ENCODE results near the gene USP35. TPM values are rescaled to one million over a fixed set of nuclear protein-coding genes. Genes with fewer than 3 reads are reported as not detected.
A peak's percentile ranks its signal among the peaks of the same experiment; 100 is the strongest.

USP35 gene
- total RNA-seq = 10 to 100 TPM; 12.4 to 14.3 TPM
- 1 to 10 TPM in 1 of 2 donors, under 1 TPM in 1; 0.11 to 1.2 TPM for polyA plus RNA-seq

GRCh38 chr11:78188286-78189173 is at the start of gene USP35, which contains the start of gene KCTD21:
TSS of gene USP35 (plus strand) at chr11:78188919. CDS start at chr11:78196246, 7,327 bp downstream.
TSS of gene KCTD21 (minus strand) at chr11:78188626. CDS start at chr11:78174554, 14,072 bp downstream.
- peak; percentile 85 to 92 (median 87) for DNase-seq
- intact Hi-C loops (cut with micrococcal nuclease) = loop anchor here (1.0 to 5.0 kb wide), 6 partner anchors 14 to 368 kb away; partner anchors contain the start of genes AAMDC, ALG8, GAB2 and INTS4
- Mint-ChIP-seq H3K27ac (peak within 1 kb of the TSS; percentile 95 to 99 (median 98)), H3K9me3 (no peaks in the 10 kb centered on the region), H3K4me3 (peak within 1 kb of the TSS; percentile 98 to 99 (median 99)), H3K27me3 (no peaks in the 10 kb centered on the region), H3K36me3 (peaks cover 0 to 14% of the 10 kb centered on the region in 2 donors), H3K4me1 (peaks cover 33 to 63% (median 47%) of the 10 kb centered on the region in 4 donors)
- Histone ChIP-seq H3K36me3 (ENCODE audit: insufficient read depth, low read length) (no peaks in the 10 kb centered on the region), H3K27ac (ENCODE audit: low read depth, low read length) (peak within 1 kb of the TSS; percentile 85), H3K27me3 (ENCODE audit: insufficient read depth, low read length) (no peaks in the 10 kb centered on the region), H3K9me3 (ENCODE audit: control insufficient read depth in 1 of 2, low read length in 2 of 2) (no peaks in the 10 kb centered on the region), H3K4me1 (ENCODE audit: insufficient read depth, low read length) (peaks cover 39% of the 10 kb centered on the region), H3K4me3 (ENCODE audit: low read length in 2 of 2) (peak within 1 kb of the TSS; percentile 88 to 90)
- CTCF ChIA-PET (ENCODE audit: partially characterized antibody) = interaction anchor here (0.7 to 1.7 kb wide), 2 partner anchors 376 to 1057 kb away, joined by 4 to 5 read pairs; no protein-coding TSS in a partner anchor
- POLR2A ChIA-PET (ENCODE audit: partially characterized antibody) = interaction anchor here (1.0 to 4.3 kb wide), 9 partner anchors 11 to 386 kb away, joined by 3 to 53 read pairs (median 5); partner anchors contain the start of genes ALG8, INTS4, NARS2 and NDUFC2

GRCh38 chr11:78139422-78140391 is 49.0 kb upstream of the USP35 start, which contains the start of gene ALG8:
TSS of gene ALG8 (minus strand) at chr11:78139626. CDS start at chr11:78139588, 38 bp downstream.
- H3K9me3 Mint-ChIP-seq = no peaks in the 10 kb centered on the region
- H3K36me3 Mint-ChIP-seq = peaks cover 17 to 24% of the 10 kb centered on the region in 2 donors
- DNase-seq = peak; percentile 95 to 96 (median 96)
- H3K9me3 ChIP-seq (ENCODE audit: control insufficient read depth in 1 of 2, low read length in 2 of 2) = no peaks in the 10 kb centered on the region
- peak within 1 kb of the TSS; percentile 91 to 99 (median 95) for H3K4me3 Mint-ChIP-seq
- peak within 1 kb of the TSS; percentile 74 for H3K27ac ChIP-seq (ENCODE audit: low read depth, low read length)
- ChIA-PET POLR2A (ENCODE audit: partially characterized antibody) (interaction anchor here (0.7 to 2.9 kb wide), 12 partner anchors 9 to 435 kb away, joined by 3 to 29 read pairs (median 8); partner anchors contain the start of genes AAMDC, GAB2, INTS4 and KCTD21), CTCF (ENCODE audit: partially characterized antibody) (interaction anchor here (0.6 to 1.6 kb wide), 10 partner anchors 8 to 280 kb away, joined by 3 to 8 read pairs (median 4); partner anchors contain the start of gene INTS4)
- intact Hi-C loops (cut with micrococcal nuclease) = loop anchor here (1.0 to 2.0 kb wide), 6 partner anchors 49 to 435 kb away; partner anchors contain the start of genes GAB2, INTS4, KCTD21 and NARS2
- peak within 1 kb of the TSS; percentile 91 to 98 (median 95) for H3K27ac Mint-ChIP-seq
- peak within 1 kb of the TSS; percentile 87 to 88 for H3K4me3 ChIP-seq (ENCODE audit: low read length in 2 of 2)
- H3K36me3 ChIP-seq (ENCODE audit: insufficient read depth, low read length) = no peaks in the 10 kb centered on the region
- peaks cover 21% of the 10 kb centered on the region for H3K4me1 ChIP-seq (ENCODE audit: insufficient read depth, low read length)
- peaks cover 24 to 37% (median 30%) of the 10 kb centered on the region in 4 donors for H3K4me1 Mint-ChIP-seq
- H3K27me3 Mint-ChIP-seq = no peaks in the 10 kb centered on the region
- H3K27me3 ChIP-seq (ENCODE audit: insufficient read depth, low read length) = no peaks in the 10 kb centered on the region

GRCh38 chr11:78140392-78141077 is 48.2 kb upstream of the USP35 start:
- DNase-seq = no peak
- Histone ChIP-seq H3K27me3 (ENCODE audit: insufficient read depth, low read length) (no peaks in the 10 kb centered on the region), H3K27ac (ENCODE audit: low read depth, low read length) (no peak overlapping the region), H3K9me3 (ENCODE audit: control insufficient read depth in 1 of 2, low read length in 2 of 2) (no peaks in the 10 kb centered on the region), H3K36me3 (ENCODE audit: insufficient read depth, low read length) (no peaks in the 10 kb centered on the region), H3K4me1 (ENCODE audit: insufficient read depth, low read length) (peaks cover 21% of the 10 kb centered on the region), H3K4me3 (ENCODE audit: low read length in 2 of 2) (no peak overlapping the region)
- H3K4me1 Mint-ChIP-seq = peaks cover 23 to 37% (median 30%) of the 10 kb centered on the region in 4 donors
- H3K9me3 Mint-ChIP-seq = no peaks in the 10 kb centered on the region
- intact Hi-C loops (cut with micrococcal nuclease) = no loop called here
- peak overlapping the region in 5 of 7 donors; percentile 8 to 62 (median 37) for H3K27ac Mint-ChIP-seq
- ChIA-PET CTCF (ENCODE audit: partially characterized antibody) (interaction anchor here (1.1 to 1.5 kb wide), 3 partner anchors 37 to 146 kb away, joined by 3 to 5 read pairs (median 4); partner anchors contain the start of gene INTS4), POLR2A (ENCODE audit: partially characterized antibody) (interaction anchor here (0.9 to 2.9 kb wide), 5 partner anchors 10 to 146 kb away, joined by 4 to 29 read pairs (median 21); partner anchors contain the start of genes INTS4, KCTD21, NDUFC2 and USP35)
- no peaks in the 10 kb centered on the region for H3K27me3 Mint-ChIP-seq
- H3K4me3 Mint-ChIP-seq = peak overlapping the region in 7 of 8 donors; percentile 48 to 75 (median 66)
- peaks cover 14 to 23% of the 10 kb centered on the region in 2 donors for H3K36me3 Mint-ChIP-seq

GRCh38 chr11:78145511-78146025 is 43.2 kb upstream of the USP35 start:
- peaks cover 3 to 4% of the 10 kb centered on the region in 2 donors for H3K36me3 Mint-ChIP-seq
- H3K27me3 ChIP-seq (ENCODE audit: insufficient read depth, low read length) = no peaks in the 10 kb centered on the region
- no peak overlapping the region for H3K4me3 ChIP-seq (ENCODE audit: low read length in 2 of 2)
- H3K27ac ChIP-seq (ENCODE audit: low read depth, low read length) = no peak overlapping the region
- H3K9me3 Mint-ChIP-seq = no peaks in the 10 kb centered on the region
- H3K36me3 ChIP-seq (ENCODE audit: insufficient read depth, low read length) = no peaks in the 10 kb centered on the region
- no peaks in the 10 kb centered on the region for H3K4me1 ChIP-seq (ENCODE audit: insufficient read depth, low read length)
- ChIA-PET CTCF (ENCODE audit: partially characterized antibody) (no interaction called here), POLR2A (ENCODE audit: partially characterized antibody) (no interaction called here)
- peaks cover 4 to 9% (median 7%) of the 10 kb centered on the region in 4 donors for H3K4me1 Mint-ChIP-seq
- H3K27ac Mint-ChIP-seq = no peak overlapping the region
- no peak overlapping the region for H3K4me3 Mint-ChIP-seq
- H3K27me3 Mint-ChIP-seq = no peaks in the 10 kb centered on the region
- no peaks in the 10 kb centered on the region for H3K9me3 ChIP-seq (ENCODE audit: control insufficient read depth in 1 of 2, low read length in 2 of 2)
- intact Hi-C loops (cut with micrococcal nuclease) = no loop called here
- no peak for DNase-seq

GRCh38 chr11:78147807-78148206 is 40.9 kb upstream of the USP35 start:
- Mint-ChIP-seq H3K27me3 (no peaks in the 10 kb centered on the region), H3K36me3 (peaks cover 3 to 4% of the 10 kb centered on the region in 2 donors), H3K27ac (peak overlapping the region in 1 of 7 donors; percentile 27), H3K9me3 (no peaks in the 10 kb centered on the region), H3K4me3 (no peak overlapping the region), H3K4me1 (peaks cover 0 to 4% (median 0%) of the 10 kb centered on the region in 4 donors)
- intact Hi-C loops (cut with micrococcal nuclease) = no loop called here
- no peaks in the 10 kb centered on the region for H3K9me3 ChIP-seq (ENCODE audit: control insufficient read depth in 1 of 2, low read length in 2 of 2)
- CTCF ChIA-PET (ENCODE audit: partially characterized antibody) = interaction anchor here (0.6 to 0.9 kb wide), 4 partner anchors 8 to 417 kb away, joined by 3 to 4 read pairs (median 4); partner anchors contain the start of gene ALG8
- H3K4me3 ChIP-seq (ENCODE audit: low read length in 2 of 2) = no peak overlapping the region
- no peaks in the 10 kb centered on the region for H3K4me1 ChIP-seq (ENCODE audit: insufficient read depth, low read length)
- H3K27ac ChIP-seq (ENCODE audit: low read depth, low read length) = no peak overlapping the region
- POLR2A ChIA-PET (ENCODE audit: partially characterized antibody) = no interaction called here
- H3K36me3 ChIP-seq (ENCODE audit: insufficient read depth, low read length) = no peaks in the 10 kb centered on the region
- no peak for DNase-seq
- no peaks in the 10 kb centered on the region for H3K27me3 ChIP-seq (ENCODE audit: insufficient read depth, low read length)

- CTCF ChIA-PET (ENCODE audit: partially characterized antibody) = interaction anchor here (1.0 to 2.6 kb wide), 3 partner anchors 269 to 415 kb away, joined by 4 to 10 read pairs (median 5); partner anchors contain the start of gene GAB2
- H3K27ac ChIP-seq (ENCODE audit: low read depth, low read length) = no peak overlapping the region
- POLR2A ChIA-PET (ENCODE audit: partially characterized antibody) = no interaction called here
- Mint-ChIP-seq H3K36me3 (no peaks in the 10 kb centered on the region), H3K4me1 (no peaks in the 10 kb centered on the region), H3K27me3 (no peaks in the 10 kb centered on the region), H3K9me3 (no peaks in the 10 kb centered on the region), H3K27ac (no peak overlapping the region), H3K4me3 (no peak overlapping the region)
- no peaks in the 10 kb centered on the region for H3K36me3 ChIP-seq (ENCODE audit: insufficient read depth, low read length)
- no peak overlapping the region for H3K4me3 ChIP-seq (ENCODE audit: low read length in 2 of 2)
- intact Hi-C loops (cut with micrococcal nuclease) = no loop called here
- no peaks in the 10 kb centered on the region for H3K9me3 ChIP-seq (ENCODE audit: control insufficient read depth in 1 of 2, low read length in 2 of 2)
- no peak for DNase-seq
- no peaks in the 10 kb centered on the region for H3K27me3 ChIP-seq (ENCODE audit: insufficient read depth, low read length)
- no peaks in the 10 kb centered on the region for H3K4me1 ChIP-seq (ENCODE audit: insufficient read depth, low read length)
Observed at GRCh38 chr11:78149646-78150045, 39.1 kb upstream of the USP35 start.

Measured in CD4-positive, alpha-beta memory T cell (primary cell).